HG03045 (cell line): ENCODE measurements around the gene MED10.
"Not testable (repeated sequence)": the region's sequence is repeated elsewhere in the genome, so short reads cannot be mapped to it uniquely, and the experiment has no call there.

Experiments
- ATAC-seq: cut with Tn5 transposase; IDR thresholded peaks from one replicate; pipeline ENCODE4 v1.9.1; 2021; ENCODE audit warnings: mild to moderate bottlenecking, moderate library complexity; ENCODE audit not compliant: unreplicated experiment

MED10 gene

DNA sequence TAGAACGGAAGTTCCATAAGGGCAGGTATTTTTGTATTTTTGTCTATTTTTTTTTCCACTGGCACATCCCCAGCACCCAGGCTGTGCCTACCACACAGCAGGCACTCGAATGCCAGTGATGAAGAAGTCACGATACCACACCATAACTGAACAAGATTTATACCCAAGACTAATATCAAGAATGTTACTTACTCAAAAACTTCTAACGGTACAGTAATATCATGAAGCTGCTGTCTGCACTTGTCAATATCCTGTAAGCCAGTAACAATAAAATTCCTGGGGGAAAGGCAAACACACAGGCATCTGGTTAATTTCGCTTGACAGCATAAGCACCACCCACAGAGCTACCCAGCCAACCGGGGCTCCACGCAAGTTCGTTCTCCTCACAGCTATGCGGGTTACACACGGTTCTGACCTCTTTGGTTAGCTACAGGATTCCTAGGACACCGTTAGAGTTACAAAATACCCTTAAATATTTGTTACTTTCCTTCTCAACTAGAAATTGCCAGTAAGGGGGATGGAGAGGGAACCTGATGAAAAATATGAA lies 1.3 kb downstream of the MED10 start:
- ATAC-seq = no peak

DNA sequence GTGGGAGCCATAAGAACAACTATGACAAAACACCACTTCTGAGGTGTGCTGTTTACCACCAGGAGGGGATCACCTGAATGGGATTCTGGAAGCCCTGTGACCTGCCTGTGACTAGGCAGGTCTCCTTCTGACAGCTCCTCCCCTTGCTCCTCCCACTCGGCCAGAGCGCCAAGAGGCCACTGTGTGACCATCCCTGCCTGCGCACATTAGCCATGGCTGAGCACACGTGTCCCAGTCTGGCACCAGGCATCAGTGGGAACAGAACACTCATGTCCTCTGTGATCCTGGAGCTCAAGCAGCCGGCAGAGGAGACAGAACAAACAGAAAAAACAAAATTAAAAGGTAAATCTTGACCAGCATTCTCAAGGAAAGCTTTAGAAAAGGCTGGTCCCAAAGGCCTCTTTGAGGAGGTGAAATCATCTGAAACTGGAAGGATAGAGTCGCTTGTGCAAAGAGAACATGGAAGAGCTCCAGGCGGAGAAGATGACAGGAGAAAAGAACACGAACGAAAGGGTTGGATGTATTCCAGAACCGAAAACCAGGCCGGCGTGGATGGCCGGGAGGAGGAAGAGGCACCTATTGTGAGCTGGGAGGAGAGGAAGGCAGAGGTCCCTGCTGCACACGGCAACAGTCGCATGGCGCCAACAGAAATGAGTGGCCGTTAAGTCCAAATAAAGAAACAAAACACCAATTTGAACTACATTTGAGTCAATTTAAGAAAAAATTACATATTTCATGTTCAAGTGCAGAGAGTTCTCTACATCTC lies 5.1 kb downstream of the MED10 start:
- ATAC-seq = no peak

GRCh38 chr5:6372251-6373080 lies 5.9 kb downstream of the MED10 start:
- no peak for ATAC-seq

DNA sequence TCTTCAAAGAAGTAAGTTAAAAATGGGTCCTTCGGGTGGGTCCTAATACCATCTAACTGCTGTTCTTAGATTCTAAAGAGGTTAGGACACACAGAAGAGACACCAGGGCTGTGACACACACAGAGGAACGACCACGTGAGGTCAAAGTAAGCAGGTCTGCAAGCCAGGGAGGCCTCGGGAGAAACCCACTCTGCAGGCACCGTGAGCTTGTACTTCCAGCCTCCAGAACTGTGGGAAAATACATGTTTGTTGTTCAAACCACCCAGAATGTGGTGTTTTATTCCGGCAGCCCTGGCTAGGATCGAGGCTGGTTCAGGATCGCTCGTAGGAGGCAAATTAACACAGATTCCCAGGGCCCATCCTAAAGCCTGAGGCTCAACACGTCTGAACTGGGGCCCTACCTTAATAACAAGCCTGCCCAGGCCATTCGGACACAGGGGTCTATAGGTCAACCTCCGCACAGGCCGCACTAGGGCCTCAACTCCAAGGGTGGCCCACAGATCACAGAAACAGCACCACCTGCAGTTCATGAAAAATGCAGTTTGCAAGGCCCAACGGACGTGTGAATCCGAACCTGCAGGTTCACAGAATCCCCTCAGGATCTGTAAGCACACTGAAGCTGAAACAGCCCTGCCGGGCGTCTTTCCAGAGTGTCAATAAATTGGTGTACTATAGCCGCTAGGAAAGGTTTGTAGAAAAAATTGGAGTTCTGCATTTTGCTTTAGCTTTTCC lies 7.1 kb downstream of the MED10 start:
- no peak for ATAC-seq

DNA sequence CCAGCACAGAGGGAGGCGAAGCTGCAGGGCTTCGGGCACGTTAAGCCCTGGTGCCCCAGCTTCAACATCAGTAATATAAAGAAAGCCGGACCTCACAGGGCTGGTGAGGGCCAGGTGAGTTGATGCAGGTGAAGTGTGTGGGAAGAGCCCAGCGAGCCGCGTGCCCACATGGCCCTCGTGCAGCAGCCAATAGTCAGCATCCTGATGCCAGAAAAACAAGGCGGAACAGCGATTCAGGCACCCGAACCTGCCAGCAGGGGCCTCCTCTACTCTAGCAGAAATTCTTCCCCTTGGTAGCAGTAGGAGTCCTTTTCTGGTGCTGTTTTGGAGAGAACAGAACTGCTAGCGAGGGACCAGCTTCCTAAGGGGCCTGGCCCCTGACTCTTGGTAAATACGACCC lies 7.8 kb downstream of the MED10 start:
- no peak for ATAC-seq

DNA sequence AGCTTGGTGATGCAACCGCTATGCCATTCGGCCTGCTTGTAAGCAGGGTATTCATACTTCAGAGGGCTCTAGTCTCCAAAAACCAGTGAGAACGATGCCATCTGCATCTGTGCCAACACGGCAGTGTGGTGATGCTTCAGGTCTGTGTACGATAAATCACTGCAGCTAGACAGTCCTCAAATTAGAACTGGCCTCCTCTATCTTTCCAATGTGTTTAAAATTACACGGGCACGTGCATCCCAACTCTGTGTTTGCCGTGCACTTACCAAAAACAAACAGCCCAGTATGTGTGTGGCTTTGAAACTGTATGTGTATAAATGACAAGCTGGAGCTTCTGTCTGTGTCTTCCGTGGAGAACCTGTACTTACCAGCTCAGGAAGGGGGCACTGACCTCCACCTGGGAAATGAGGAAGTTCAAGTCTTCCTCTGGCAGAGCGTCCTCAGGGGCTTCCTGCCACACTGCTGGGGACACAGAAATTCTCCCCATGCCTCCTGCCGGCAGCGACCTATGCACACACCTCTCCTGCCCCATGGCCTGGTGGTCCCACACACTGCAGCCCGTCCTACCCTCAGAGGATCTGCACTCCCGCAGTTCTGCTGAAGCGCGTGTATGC lies 12.3 kb downstream of the MED10 start:
- ATAC-seq = no peak

- no peak for ATAC-seq
These were observed 13.0 kb downstream of the MED10 start for GRCh38 chr5:6365142-6365976.

DNA sequence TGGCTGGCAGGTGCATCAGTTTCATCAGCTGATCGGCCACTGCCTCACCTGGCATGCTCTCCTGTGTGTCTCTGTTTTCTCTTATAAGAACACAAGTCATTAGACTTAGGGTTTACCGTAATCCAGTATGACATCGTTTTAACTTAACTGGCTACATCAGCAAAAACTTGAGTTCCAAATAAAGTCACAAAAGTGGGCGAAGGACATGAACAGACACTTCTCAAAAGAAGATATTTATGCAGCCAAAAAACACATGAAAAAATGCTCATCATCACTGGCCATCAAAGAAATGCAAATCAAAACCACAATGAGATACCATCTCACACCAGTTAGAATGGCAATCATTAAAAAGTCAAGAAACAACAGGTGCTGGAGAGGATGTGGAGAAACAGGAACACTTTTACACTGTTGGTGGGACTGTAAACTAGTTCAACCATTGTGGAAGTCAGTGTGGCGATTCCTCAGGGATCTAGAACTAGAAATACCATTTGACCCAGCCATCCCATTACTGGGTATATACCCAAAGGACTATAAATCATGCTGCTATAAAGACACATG lies 14.8 kb downstream of the MED10 start:
- not testable (repeated sequence) for ATAC-seq

GRCh38 chr5:6362846-6363245 lies 15.5 kb downstream of the MED10 start:
- ATAC-seq = no peak

DNA sequence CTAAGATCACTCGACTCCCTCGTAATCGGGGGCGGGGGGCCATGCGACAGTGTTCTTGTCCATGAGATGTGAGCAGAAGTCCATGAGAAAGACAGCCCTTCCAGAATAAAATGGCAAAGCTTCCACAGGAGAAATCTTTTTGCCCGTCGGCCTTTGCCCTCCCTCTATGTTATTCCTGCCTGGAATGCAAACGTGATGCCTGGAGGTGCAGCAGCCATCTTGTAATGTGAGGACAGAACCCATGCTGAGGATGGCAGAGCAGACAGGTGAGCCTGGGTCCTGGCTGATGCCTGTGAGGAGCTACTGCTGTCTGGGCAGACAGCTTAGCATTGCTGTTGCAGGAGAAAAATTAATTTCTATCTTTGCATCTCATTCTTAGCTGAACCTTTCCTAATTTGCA lies 17.2 kb downstream of the MED10 start:
- ATAC-seq = no peak

GRCh38 chr5:6360323-6361072 lies 17.8 kb downstream of the MED10 start:
- ATAC-seq = no peak

DNA sequence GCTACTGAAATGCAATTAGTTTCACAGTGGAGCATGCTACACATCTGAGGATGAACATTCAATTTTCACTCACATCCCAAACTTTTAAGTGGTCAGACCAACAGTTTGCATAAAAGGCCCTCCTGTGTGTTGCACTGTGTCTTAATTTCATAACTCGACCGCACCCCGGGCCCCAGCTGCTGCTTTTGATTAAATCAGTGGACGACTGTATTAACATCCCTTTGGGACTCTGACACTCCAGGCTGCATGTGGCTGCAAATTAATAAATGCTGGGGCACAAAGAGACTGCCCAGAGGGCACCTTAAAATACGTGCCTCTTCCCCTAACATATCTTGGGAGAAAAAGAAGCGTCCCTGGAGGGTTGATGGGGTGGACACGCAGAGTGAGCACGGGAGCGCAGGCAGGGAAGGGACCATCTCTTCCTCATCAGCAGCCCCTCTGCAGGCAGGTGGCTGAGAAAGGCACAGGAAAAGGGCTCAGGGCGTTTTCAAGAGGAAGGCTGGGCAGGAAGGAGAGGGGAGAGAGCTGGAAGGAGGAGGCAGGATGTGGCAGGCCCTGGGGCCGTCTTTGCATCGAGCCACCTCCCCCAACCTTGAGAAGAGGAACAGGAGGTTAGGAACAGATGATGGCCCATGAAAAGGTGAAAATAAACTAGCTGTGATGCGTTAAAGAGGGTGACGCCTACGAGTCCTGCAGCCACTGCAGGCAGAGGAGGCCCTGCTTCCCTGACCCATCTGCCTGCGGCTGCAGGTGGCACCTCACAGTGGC lies 18.6 kb downstream of the MED10 start:
- no peak for ATAC-seq

DNA sequence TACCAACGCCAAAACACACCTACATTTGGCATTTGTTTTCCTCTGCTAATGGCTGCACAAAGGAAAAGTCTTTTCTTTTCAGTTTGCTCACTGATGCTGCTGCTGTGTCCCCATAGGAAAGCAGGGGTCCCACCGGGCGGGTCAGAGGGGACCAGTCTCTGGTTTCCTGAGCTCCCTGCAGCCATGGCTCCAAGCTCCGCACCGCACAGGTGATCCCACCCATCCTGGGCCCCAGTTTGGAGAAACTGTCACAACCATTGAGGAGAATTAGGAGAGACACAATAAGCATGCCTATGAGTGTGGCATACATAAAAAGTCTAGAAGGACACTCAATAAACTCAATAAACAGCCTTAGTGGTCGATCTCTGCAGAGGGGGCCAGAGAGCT lies 19.9 kb downstream of the MED10 start:
- no peak for ATAC-seq

- not testable (repeated sequence) for ATAC-seq
These were observed 20.4 kb downstream of the MED10 start for GRCh38 chr5:6357817-6358433.

DNA sequence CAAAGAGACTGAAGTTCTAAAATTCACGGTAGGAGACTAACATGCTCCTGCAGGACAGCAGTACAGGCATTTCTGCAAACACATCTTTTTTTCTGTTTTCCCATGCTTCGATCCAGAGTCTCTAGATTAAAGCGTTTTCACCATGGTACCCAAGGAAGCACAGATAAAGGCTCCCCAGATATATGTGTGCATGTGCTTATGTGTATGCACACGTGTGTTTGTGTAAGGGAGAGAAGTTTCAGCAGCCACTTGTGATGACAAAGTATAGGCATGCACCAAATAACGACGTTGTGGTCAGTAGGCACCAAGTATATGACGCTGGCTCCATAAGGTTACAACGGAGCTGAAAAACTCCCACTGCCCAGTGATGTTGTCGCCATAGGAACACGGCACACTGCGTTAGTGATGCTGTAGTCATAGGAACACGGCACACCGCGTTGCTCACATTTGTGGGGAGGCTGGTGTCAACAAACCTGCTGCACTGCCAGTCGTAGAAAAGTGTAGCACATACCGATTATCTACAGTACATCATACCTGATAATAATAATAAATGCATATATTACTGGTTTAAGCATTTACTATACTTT lies 21.7 kb downstream of the MED10 start:
- no peak for ATAC-seq

- ATAC-seq = no peak
These were observed 23.1 kb downstream of the MED10 start for GRCh38 chr5:6355294-6355693.

- no peak for ATAC-seq
These were observed 23.5 kb downstream of the MED10 start for GRCh38 chr5:6354848-6355247.
